ENCODE measurements around the gene RNF213.

Gene RNF213

DNA sequence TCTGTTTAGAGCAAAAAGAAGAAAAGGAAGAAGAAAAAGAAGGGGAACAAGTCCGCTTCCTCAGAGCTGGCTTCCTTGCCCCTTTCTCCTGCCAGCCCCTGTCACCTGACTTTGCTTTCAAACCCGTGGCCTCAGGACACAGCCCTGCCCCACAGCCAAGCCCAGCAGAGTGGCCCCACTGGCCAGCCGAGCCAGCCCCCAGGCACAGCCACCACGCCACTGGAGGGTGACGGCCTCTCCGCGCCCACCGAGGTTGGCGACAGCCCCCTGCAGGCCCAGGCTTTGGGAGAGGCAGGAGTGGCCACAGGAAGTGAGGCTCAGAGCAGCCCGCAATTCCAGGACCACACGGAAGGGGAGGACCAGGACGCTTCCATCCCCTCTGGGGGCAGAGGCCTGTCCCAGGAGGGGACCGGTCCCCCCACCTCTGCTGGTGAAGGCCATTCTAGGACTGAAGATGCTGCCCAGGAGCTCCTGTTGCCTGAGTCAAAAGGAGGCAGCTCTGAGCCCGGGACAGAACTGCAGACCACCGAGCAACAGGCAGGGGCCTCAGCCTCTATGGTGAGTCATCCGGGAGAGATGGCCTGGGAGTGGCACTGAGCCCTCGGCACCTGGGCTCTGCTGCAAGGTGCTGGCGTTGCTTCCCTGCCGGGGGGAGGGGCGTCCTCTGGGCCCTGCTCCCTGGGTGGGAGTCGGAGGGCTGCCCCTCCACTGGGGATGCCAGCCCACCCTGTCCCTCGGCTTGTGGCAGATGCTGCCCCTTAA, 27.3 kb downstream of the RNF213 start:
- Histone ChIP-seq H3K9me3 (ENCODE audit: control insufficient read depth in 1 of 2, low read length in 2 of 2) (no peaks in the 10 kb centered on the region), H3K27ac (ENCODE audit: low read length) (no peak overlapping the region)

GRCh38 chr17:80289616-80290015, 29.0 kb downstream of the RNF213 start:
- Histone ChIP-seq H3K27me3 (ENCODE audit: low read depth, low read length) (no peaks in the 10 kb centered on the region), H3K27ac (ENCODE audit: low read length) (no peak overlapping the region), H3K4me1 (ENCODE audit: control insufficient read depth in 1 of 2, insufficient read depth in 2 of 2, low read length in 2 of 2) (no peaks in the 10 kb centered on the region), H3K9me3 (ENCODE audit: control insufficient read depth in 1 of 2, low read length in 2 of 2) (no peaks in the 10 kb centered on the region), H3K36me3 (ENCODE audit: control insufficient read depth in 1 of 2, insufficient read depth in 2 of 2, low read length in 2 of 2) (peaks cover 48 to 60% of the 10 kb centered on the region in 2 donors), H3K4me3 (ENCODE audit: low read depth in 1 of 2, low read length in 2 of 2) (no peak overlapping the region)

More for the DNA sequence above, 27.3 kb downstream of the RNF213 start:
- peaks cover 40 to 49% of the 10 kb centered on the region in 2 donors for H3K36me3 ChIP-seq (ENCODE audit: control insufficient read depth in 1 of 2, insufficient read depth in 2 of 2, low read length in 2 of 2)
- no peaks in the 10 kb centered on the region for H3K27me3 ChIP-seq (ENCODE audit: low read depth, low read length)
- H3K4me3 ChIP-seq (ENCODE audit: low read depth in 1 of 2, low read length in 2 of 2) = no peak overlapping the region
- no peaks in the 10 kb centered on the region for H3K4me1 ChIP-seq (ENCODE audit: control insufficient read depth in 1 of 2, insufficient read depth in 2 of 2, low read length in 2 of 2)

DNA sequence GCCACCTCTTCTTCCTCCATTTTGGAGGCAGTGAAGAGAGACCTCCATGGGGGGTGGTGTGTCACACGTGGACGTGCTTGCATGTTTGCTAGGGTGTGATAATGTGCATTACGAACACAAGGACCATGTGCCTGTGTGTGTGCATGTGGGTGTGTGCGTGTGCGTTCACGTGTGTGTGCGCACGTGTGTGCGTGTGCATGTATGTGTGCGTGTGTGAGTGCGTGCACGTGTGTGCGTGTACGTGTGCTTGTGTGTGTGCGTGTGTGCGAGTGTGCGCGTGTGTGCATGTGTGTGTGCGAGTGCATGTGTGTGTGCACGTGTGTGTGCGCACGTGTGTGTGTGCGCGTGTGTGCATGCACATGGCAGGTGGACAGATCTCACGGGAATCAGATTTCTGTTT, 29.5 kb downstream of the RNF213 start:
- no peaks in the 10 kb centered on the region for H3K4me1 ChIP-seq (ENCODE audit: control insufficient read depth in 1 of 2, insufficient read depth in 2 of 2, low read length in 2 of 2)
- no peaks in the 10 kb centered on the region for H3K9me3 ChIP-seq (ENCODE audit: control insufficient read depth in 1 of 2, low read length in 2 of 2)
- H3K4me3 ChIP-seq (ENCODE audit: low read depth in 1 of 2, low read length in 2 of 2) = no peak overlapping the region
- H3K27ac ChIP-seq (ENCODE audit: low read length) = no peak overlapping the region
- peaks cover 54 to 65% of the 10 kb centered on the region in 2 donors for H3K36me3 ChIP-seq (ENCODE audit: control insufficient read depth in 1 of 2, insufficient read depth in 2 of 2, low read length in 2 of 2)
- no peaks in the 10 kb centered on the region for H3K27me3 ChIP-seq (ENCODE audit: low read depth, low read length)

- Histone ChIP-seq H3K27ac (ENCODE audit: low read length) (no peak overlapping the region), H3K4me3 (ENCODE audit: low read depth in 1 of 2, low read length in 2 of 2) (no peak overlapping the region), H3K9me3 (ENCODE audit: control insufficient read depth in 1 of 2, low read length in 2 of 2) (no peaks in the 10 kb centered on the region), H3K36me3 (ENCODE audit: control insufficient read depth in 1 of 2, insufficient read depth in 2 of 2, low read length in 2 of 2) (peaks cover 61 to 76% of the 10 kb centered on the region in 2 donors), H3K27me3 (ENCODE audit: low read depth, low read length) (no peaks in the 10 kb centered on the region), H3K4me1 (ENCODE audit: control insufficient read depth in 1 of 2, insufficient read depth in 2 of 2, low read length in 2 of 2) (no peaks in the 10 kb centered on the region)
Measured at GRCh38 chr17:80291260-80291659, 30.6 kb downstream of the RNF213 start.

GRCh38 chr17:80291691-80292487, 31.2 kb downstream of the RNF213 start:
- Histone ChIP-seq H3K9me3 (ENCODE audit: control insufficient read depth in 1 of 2, low read length in 2 of 2) (no peaks in the 10 kb centered on the region), H3K4me1 (ENCODE audit: control insufficient read depth in 1 of 2, insufficient read depth in 2 of 2, low read length in 2 of 2) (no peaks in the 10 kb centered on the region), H3K36me3 (ENCODE audit: control insufficient read depth in 1 of 2, insufficient read depth in 2 of 2, low read length in 2 of 2) (peaks cover 59 to 82% of the 10 kb centered on the region in 2 donors), H3K27me3 (ENCODE audit: low read depth, low read length) (no peaks in the 10 kb centered on the region), H3K27ac (ENCODE audit: low read length) (no peak overlapping the region), H3K4me3 (ENCODE audit: low read depth in 1 of 2, low read length in 2 of 2) (no peak overlapping the region)

GRCh38 chr17:80292521-80292971, 31.9 kb downstream of the RNF213 start:
- H3K36me3 ChIP-seq (ENCODE audit: control insufficient read depth in 1 of 2, insufficient read depth in 2 of 2, low read length in 2 of 2) = peaks cover 59 to 84% of the 10 kb centered on the region in 2 donors
- no peaks in the 10 kb centered on the region for H3K27me3 ChIP-seq (ENCODE audit: low read depth, low read length)
- no peaks in the 10 kb centered on the region for H3K9me3 ChIP-seq (ENCODE audit: control insufficient read depth in 1 of 2, low read length in 2 of 2)
- no peaks in the 10 kb centered on the region for H3K4me1 ChIP-seq (ENCODE audit: control insufficient read depth in 1 of 2, insufficient read depth in 2 of 2, low read length in 2 of 2)
- H3K4me3 ChIP-seq (ENCODE audit: low read depth in 1 of 2, low read length in 2 of 2) = no peak overlapping the region
- H3K27ac ChIP-seq (ENCODE audit: low read length) = no peak overlapping the region

DNA sequence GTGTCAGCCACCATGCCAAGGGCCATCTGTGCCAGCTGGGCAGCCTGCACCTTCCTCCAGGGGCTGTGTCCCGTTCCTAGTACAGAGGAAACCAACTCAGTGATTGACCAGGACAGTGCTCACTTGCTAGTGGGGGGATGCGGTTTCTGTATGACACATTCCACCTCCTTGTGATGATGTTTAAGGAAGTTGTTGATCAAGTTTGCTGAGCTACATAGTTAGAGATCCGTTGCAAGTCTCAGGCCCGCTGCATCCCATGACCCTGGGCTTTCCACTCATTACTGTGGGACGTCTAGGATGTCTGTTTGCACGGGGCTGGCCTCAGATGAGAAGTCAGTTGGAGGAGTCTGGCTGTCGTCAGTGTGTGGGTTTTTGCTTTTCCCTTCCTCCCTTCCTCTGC, 33.6 kb downstream of the RNF213 start:
- no peaks in the 10 kb centered on the region for H3K9me3 ChIP-seq (ENCODE audit: control insufficient read depth in 1 of 2, low read length in 2 of 2)
- peaks cover 63 to 85% of the 10 kb centered on the region in 2 donors for H3K36me3 ChIP-seq (ENCODE audit: control insufficient read depth in 1 of 2, insufficient read depth in 2 of 2, low read length in 2 of 2)
- no peak overlapping the region for H3K27ac ChIP-seq (ENCODE audit: low read length)

DNA sequence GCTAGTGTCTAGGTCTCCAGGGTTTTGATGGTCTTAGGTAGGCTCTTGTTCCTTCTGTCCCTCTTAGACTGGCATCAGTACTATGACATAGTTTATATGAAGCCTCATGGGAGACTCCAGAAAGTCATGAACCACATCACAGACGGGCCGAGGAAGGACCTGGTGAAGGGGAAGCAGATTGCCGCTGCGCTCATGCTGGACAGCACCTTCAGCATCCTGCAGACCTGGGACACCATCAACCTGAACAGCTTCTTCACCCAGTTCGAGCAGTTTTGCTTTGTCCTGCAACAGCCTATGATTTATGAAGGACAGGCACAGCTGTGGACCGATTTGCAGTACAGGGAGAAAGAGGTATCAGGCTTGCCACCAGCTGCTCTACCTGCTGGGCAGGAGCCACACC, 34.0 kb downstream of the RNF213 start:
- H3K4me1 ChIP-seq (ENCODE audit: control insufficient read depth in 1 of 2, insufficient read depth in 2 of 2, low read length in 2 of 2) = no peaks in the 10 kb centered on the region
- no peaks in the 10 kb centered on the region for H3K9me3 ChIP-seq (ENCODE audit: control insufficient read depth in 1 of 2, low read length in 2 of 2)
- H3K27me3 ChIP-seq (ENCODE audit: low read depth, low read length) = no peaks in the 10 kb centered on the region
- H3K36me3 ChIP-seq (ENCODE audit: control insufficient read depth in 1 of 2, insufficient read depth in 2 of 2, low read length in 2 of 2) = peaks cover 61 to 83% of the 10 kb centered on the region in 2 donors
- no peak overlapping the region for H3K27ac ChIP-seq (ENCODE audit: low read length)
- no peak overlapping the region for H3K4me3 ChIP-seq (ENCODE audit: low read depth in 1 of 2, low read length in 2 of 2)

More for the DNA sequence above, 33.6 kb downstream of the RNF213 start:
- Histone ChIP-seq H3K4me3 (ENCODE audit: low read depth in 1 of 2, low read length in 2 of 2) (no peak overlapping the region), H3K4me1 (ENCODE audit: control insufficient read depth in 1 of 2, insufficient read depth in 2 of 2, low read length in 2 of 2) (no peaks in the 10 kb centered on the region), H3K27me3 (ENCODE audit: low read depth, low read length) (no peaks in the 10 kb centered on the region)

- Histone ChIP-seq H3K4me1 (ENCODE audit: control insufficient read depth in 1 of 2, insufficient read depth in 2 of 2, low read length in 2 of 2) (no peaks in the 10 kb centered on the region), H3K27me3 (ENCODE audit: low read depth, low read length) (no peaks in the 10 kb centered on the region), H3K9me3 (ENCODE audit: control insufficient read depth in 1 of 2, low read length in 2 of 2) (no peaks in the 10 kb centered on the region), H3K27ac (ENCODE audit: low read length) (no peak overlapping the region), H3K4me3 (ENCODE audit: low read depth in 1 of 2, low read length in 2 of 2) (no peak overlapping the region), H3K36me3 (ENCODE audit: control insufficient read depth in 1 of 2, insufficient read depth in 2 of 2, low read length in 2 of 2) (peaks cover 56 to 83% of the 10 kb centered on the region in 2 donors)
Measured at GRCh38 chr17:80295146-80295545, 34.5 kb downstream of the RNF213 start.

- no peak overlapping the region for H3K4me3 ChIP-seq (ENCODE audit: low read depth in 1 of 2, low read length in 2 of 2)
- H3K36me3 ChIP-seq (ENCODE audit: control insufficient read depth in 1 of 2, insufficient read depth in 2 of 2, low read length in 2 of 2) = peaks cover 52 to 83% of the 10 kb centered on the region in 2 donors
- no peaks in the 10 kb centered on the region for H3K4me1 ChIP-seq (ENCODE audit: control insufficient read depth in 1 of 2, insufficient read depth in 2 of 2, low read length in 2 of 2)
- H3K27me3 ChIP-seq (ENCODE audit: low read depth, low read length) = no peaks in the 10 kb centered on the region
- no peak overlapping the region for H3K27ac ChIP-seq (ENCODE audit: low read length)
- H3K9me3 ChIP-seq (ENCODE audit: control insufficient read depth in 1 of 2, low read length in 2 of 2) = no peaks in the 10 kb centered on the region
Measured at GRCh38 chr17:80295559-80295958, 34.9 kb downstream of the RNF213 start.

- Histone ChIP-seq H3K4me1 (ENCODE audit: control insufficient read depth in 1 of 2, insufficient read depth in 2 of 2, low read length in 2 of 2) (no peaks in the 10 kb centered on the region), H3K4me3 (ENCODE audit: low read depth in 1 of 2, low read length in 2 of 2) (no peak overlapping the region), H3K36me3 (ENCODE audit: control insufficient read depth in 1 of 2, insufficient read depth in 2 of 2, low read length in 2 of 2) (peaks cover 51 to 83% of the 10 kb centered on the region in 2 donors), H3K27me3 (ENCODE audit: low read depth, low read length) (no peaks in the 10 kb centered on the region), H3K27ac (ENCODE audit: low read length) (no peak overlapping the region), H3K9me3 (ENCODE audit: control insufficient read depth in 1 of 2, low read length in 2 of 2) (no peaks in the 10 kb centered on the region)
Measured at GRCh38 chr17:80296221-80296620, 35.6 kb downstream of the RNF213 start.

Measured in muscle layer of duodenum (tissue), 2 donors.